HG03095 (cell line): ENCODE measurements around the gene ELAVL2.

Experiments used
- ATAC-seq: cut with Tn5 transposase; IDR thresholded peaks from one replicate; pipeline ENCODE4 v1.9.1; 2021; ENCODE audit warnings: moderate library complexity; ENCODE audit not compliant: unreplicated experiment

ELAVL2 gene

GRCh38 chr9:23826120-23826629 lies at the start of gene ELAVL2:
Gene ELAVL2, minus strand, starts transcription at chr9:23826240. Its CDS starts 64,006 bp downstream, at chr9:23762234.
- no peak for ATAC-seq

- ATAC-seq: no peak
Observed at GRCh38 chr9:23858234-23858633, 32.2 kb upstream of the ELAVL2 start.

GRCh38 chr9:23855873-23856604 lies 30.0 kb upstream of the ELAVL2 start:
- ATAC-seq: no peak

- ATAC-seq: no peak
Observed at GRCh38 chr9:23850690-23851629, 24.9 kb upstream of the ELAVL2 start.

GRCh38 chr9:23850242-23850689 lies 24.2 kb upstream of the ELAVL2 start:
- ATAC-seq: no peak

- no peak for ATAC-seq
Observed at GRCh38 chr9:23849379-23850035, 23.5 kb upstream of the ELAVL2 start.

GRCh38 chr9:23842565-23843129 lies 16.6 kb upstream of the ELAVL2 start:
- no peak for ATAC-seq

GRCh38 chr9:23841304-23841703 lies 15.3 kb upstream of the ELAVL2 start:
- ATAC-seq: no peak

- ATAC-seq: no peak
Observed at GRCh38 chr9:23837038-23837437, 11.0 kb upstream of the ELAVL2 start.

GRCh38 chr9:23830929-23831730 lies 5.1 kb upstream of the ELAVL2 start:
- no peak for ATAC-seq

- no peak for ATAC-seq
Observed at GRCh38 chr9:23830476-23830805, 4.4 kb upstream of the ELAVL2 start.

GRCh38 chr9:23829580-23830475 lies 3.8 kb upstream of the ELAVL2 start:
- ATAC-seq: no peak

GRCh38 chr9:23825700-23826099 lies 340 bp downstream of the ELAVL2 start:
- no peak for ATAC-seq

GRCh38 chr9:23824830-23825591 lies 1.0 kb downstream of the ELAVL2 start:
- ATAC-seq: no peak

- ATAC-seq: no peak
Observed at GRCh38 chr9:23823986-23824829, 1.8 kb downstream of the ELAVL2 start.

- ATAC-seq: no peak
Observed at GRCh38 chr9:23823269-23823668, 2.8 kb downstream of the ELAVL2 start.
